Colonic mucosa (tissue), 4 donors: ENCODE measurements around the gene REELD1. TPM values are rescaled to one million over a fixed set of nuclear protein-coding genes. Genes with fewer than 3 reads are reported as not detected.

ENCODE experiments used
- DNase-seq: peaks from one replicate; pipeline ENCODE4 v3.0.0-alpha.2; 2020
- H3K27ac ChIP-seq: fragments of 200-600 bp; one replicate; pipeline ENCODE4 v1.8.0; 2021
- H3K27me3 ChIP-seq: fragments of 200-600 bp; one replicate; pipeline ENCODE4 v1.8.0; 2021
- H3K36me3 ChIP-seq: fragments of 200-600 bp; one replicate; pipeline ENCODE4 v1.8.0; 2021
- H3K4me1 ChIP-seq: fragments of 200-600 bp; one replicate; pipeline ENCODE4 v1.8.0; 2021; ENCODE audit warnings: mild to moderate bottlenecking
- H3K4me3 ChIP-seq: fragments of 200-600 bp; one replicate; pipeline ENCODE4 v1.8.0; 2021
- H3K9ac ChIP-seq, 2 donors: one replicate each; pipeline ENCODE4 v1.7.0; 2013; ENCODE audit warnings: control low read depth in 2 of 2, low read depth in 2 of 2, low read length in 2 of 2
- H3K9me3 ChIP-seq: fragments of 200-600 bp; one replicate; pipeline ENCODE4 v1.8.0; 2021
- CTCF ChIP-seq: fragments of 200-600 bp; IDR thresholded peaks from one replicate; pipeline ENCODE4 v1.8.0; 2022; ENCODE audit warnings: antibody characterized with exemption, mild to moderate bottlenecking
- intact Hi-C: fragments of 100-400 bp; cut with DNase I; formaldehyde crosslinking; loops from one replicate; pipeline ENCODE4 v1.14.1; 2022
- total RNA-seq, 2 donors: library from RNA; stranded (reverse); fragmentation: NEBNext Ultra II Directional in 1 of 2; extraction: Animal tissue kit (Norgen Biotek cat#: 25700) in 1 of 2; gene quantifications; one replicate each; pipeline ENCODE4 v1.2.1, GENCODE V29; 2021
- donor health status: healthy.
- donor health status: DM: no; HTN: no; CAD: no.
- donor health status: DM: no; HTN: no; CAD: no.

The REELD1 gene
- total RNA-seq, 2 donors from 2014 or later = 0.11 to 0.22 TPM

GRCh38 chr4:146260521-146260920 is 46.2 kb downstream of the REELD1 start:
- Histone ChIP-seq H3K27me3 (no peaks in the 10 kb centered on the region), H3K9me3 (no peaks in the 10 kb centered on the region)
- no peak for DNase-seq

GRCh38 chr4:146261041-146261440 is 46.7 kb downstream of the REELD1 start:
- DNase-seq = no peak
- intact Hi-C loops = no loop called here
- H3K9me3 ChIP-seq = no peaks in the 10 kb centered on the region
- TF ChIP-seq CTCF = no peak
- no peaks in the 10 kb centered on the region for H3K27me3 ChIP-seq
- no peaks in the 10 kb centered on the region for H3K36me3 ChIP-seq
- H3K4me3 ChIP-seq = no peak overlapping the region
- no peak overlapping the region for H3K27ac ChIP-seq
- H3K9ac ChIP-seq = no peak overlapping the region
- no peaks in the 10 kb centered on the region for H3K4me1 ChIP-seq

More at GRCh38 chr4:146260521-146260920, 46.2 kb downstream of the REELD1 start:
- H3K36me3 ChIP-seq = no peaks in the 10 kb centered on the region
- no peaks in the 10 kb centered on the region for H3K4me1 ChIP-seq
- no peak overlapping the region for H3K27ac ChIP-seq
- H3K9ac ChIP-seq = no peak overlapping the region
- intact Hi-C loops = no loop called here
- H3K4me3 ChIP-seq = no peak overlapping the region
- TF ChIP-seq CTCF = no peak

DNA sequence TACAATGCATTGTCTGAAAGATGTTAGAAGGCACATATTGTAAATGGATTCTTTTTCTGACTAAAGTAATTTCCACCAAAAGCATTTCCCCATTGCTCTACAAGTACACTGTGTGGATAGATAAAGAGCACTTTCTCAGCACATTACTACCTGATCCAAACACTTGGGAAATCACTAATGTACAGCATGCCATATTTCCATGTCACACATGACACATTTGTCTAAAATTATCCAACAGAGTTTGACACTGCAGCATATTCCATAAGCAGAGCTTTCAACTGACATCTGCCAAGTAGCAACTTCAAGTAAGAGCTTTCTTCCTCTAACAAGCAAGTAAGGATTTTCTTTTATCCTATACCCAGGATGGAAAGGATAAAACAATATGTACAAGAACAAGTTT is 49.5 kb downstream of the REELD1 start:
- H3K9ac ChIP-seq = no peak overlapping the region
- intact Hi-C loops = no loop called here
- no peak for TF ChIP-seq CTCF
- no peak for DNase-seq
- H3K27me3 ChIP-seq = no peaks in the 10 kb centered on the region
- no peaks in the 10 kb centered on the region for H3K36me3 ChIP-seq
- H3K9me3 ChIP-seq = no peaks in the 10 kb centered on the region
- H3K4me3 ChIP-seq = no peak overlapping the region
- H3K4me1 ChIP-seq = no peaks in the 10 kb centered on the region
- no peak overlapping the region for H3K27ac ChIP-seq

- H3K4me1 ChIP-seq = no peaks in the 10 kb centered on the region
- no peak overlapping the region for H3K9ac ChIP-seq
- H3K27me3 ChIP-seq = no peaks in the 10 kb centered on the region
- H3K27ac ChIP-seq = no peak overlapping the region
- DNase-seq = no peak
- no peak for TF ChIP-seq CTCF
- no peak overlapping the region for H3K4me3 ChIP-seq
- intact Hi-C loops = no loop called here
- no peaks in the 10 kb centered on the region for H3K36me3 ChIP-seq
- no peaks in the 10 kb centered on the region for H3K9me3 ChIP-seq
These were observed 51.7 kb downstream of the REELD1 start for GRCh38 chr4:146265950-146266490.

DNA sequence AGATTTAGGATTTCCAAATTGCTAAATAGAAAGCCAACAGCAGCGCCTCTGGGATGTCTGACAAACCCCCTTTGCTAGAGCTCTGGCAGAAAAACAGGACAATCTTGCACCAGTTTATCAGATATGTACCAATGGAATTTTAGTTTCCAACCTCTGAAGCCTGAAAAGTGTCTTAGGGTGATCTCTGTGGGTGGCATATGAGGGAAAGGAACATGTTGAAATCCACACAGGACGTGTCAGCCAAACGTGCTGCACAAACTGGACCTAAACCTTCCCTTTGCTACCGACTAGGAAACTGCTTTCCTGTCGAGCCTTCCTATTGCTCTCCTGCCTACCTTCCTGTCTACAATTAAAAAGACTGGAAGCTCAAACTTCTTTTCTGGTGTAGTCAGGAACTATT is 53.5 kb downstream of the REELD1 start:
- TF ChIP-seq CTCF = no peak
- no peaks in the 10 kb centered on the region for H3K9me3 ChIP-seq
- H3K4me3 ChIP-seq = no peak overlapping the region
- intact Hi-C loops = no loop called here
- H3K9ac ChIP-seq = no peak overlapping the region
- H3K36me3 ChIP-seq = no peaks in the 10 kb centered on the region
- no peak overlapping the region for H3K27ac ChIP-seq
- DNase-seq = no peak
- H3K27me3 ChIP-seq = no peaks in the 10 kb centered on the region
- H3K4me1 ChIP-seq = no peaks in the 10 kb centered on the region
